ENCODE measurements around the gene TCF19.

TCF19 gene

GRCh38 chr6:31122791-31123706, 35.3 kb upstream of the TCF19 start:
- DNase-seq (ENCODE audit: extremely low read depth, low read depth), result no peak
- no peak for TF ChIP-seq CTCF (IDR thresholded peaks at IDR 0.05; ENCODE audit: low read depth, low read length, missing control alignments)
- no peak overlapping the region for H3K4me3 ChIP-seq (replicated peaks; ENCODE audit: low read depth, low read length)

DNA sequence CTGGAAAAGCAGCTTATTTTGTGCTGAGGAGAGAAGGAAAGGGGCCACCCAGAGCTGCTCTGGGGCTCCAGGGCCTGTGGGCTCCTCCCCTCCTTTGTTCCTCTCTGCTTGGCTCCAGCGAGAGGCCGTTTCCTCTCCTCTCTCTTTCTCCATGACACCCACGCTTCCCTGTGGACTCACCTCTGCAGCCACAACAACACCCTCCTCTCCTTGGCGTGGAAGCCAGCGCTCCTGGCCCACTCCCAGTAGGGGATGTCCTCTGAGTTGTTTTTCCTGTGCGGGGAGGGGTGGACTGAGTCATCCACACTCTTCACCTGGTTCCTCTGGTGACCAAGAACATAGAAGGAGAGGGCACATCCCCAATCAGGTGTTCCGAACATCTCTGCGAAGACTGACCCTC, 33.2 kb upstream of the TCF19 start:
- H3K4me3 ChIP-seq (replicated peaks; ENCODE audit: low read depth, low read length), result no peak overlapping the region
- DNase-seq (ENCODE audit: extremely low read depth, low read depth), result no peak
- no peak for TF ChIP-seq CTCF (IDR thresholded peaks at IDR 0.05; ENCODE audit: low read depth, low read length, missing control alignments)

GRCh38 chr6:31125586-31126363, 32.6 kb upstream of the TCF19 start:
- H3K4me3 ChIP-seq (replicated peaks; ENCODE audit: low read depth, low read length), result no peak overlapping the region
- DNase-seq (ENCODE audit: extremely low read depth, low read depth), result no peak
- TF ChIP-seq CTCF (IDR thresholded peaks at IDR 0.05; ENCODE audit: low read depth, low read length, missing control alignments), result no peak

GRCh38 chr6:31126396-31127175, 31.8 kb upstream of the TCF19 start:
- no peak for DNase-seq (ENCODE audit: extremely low read depth, low read depth)
- no peak for TF ChIP-seq CTCF (IDR thresholded peaks at IDR 0.05; ENCODE audit: low read depth, low read length, missing control alignments)
- H3K4me3 ChIP-seq (replicated peaks; ENCODE audit: low read depth, low read length), result no peak overlapping the region

DNA sequence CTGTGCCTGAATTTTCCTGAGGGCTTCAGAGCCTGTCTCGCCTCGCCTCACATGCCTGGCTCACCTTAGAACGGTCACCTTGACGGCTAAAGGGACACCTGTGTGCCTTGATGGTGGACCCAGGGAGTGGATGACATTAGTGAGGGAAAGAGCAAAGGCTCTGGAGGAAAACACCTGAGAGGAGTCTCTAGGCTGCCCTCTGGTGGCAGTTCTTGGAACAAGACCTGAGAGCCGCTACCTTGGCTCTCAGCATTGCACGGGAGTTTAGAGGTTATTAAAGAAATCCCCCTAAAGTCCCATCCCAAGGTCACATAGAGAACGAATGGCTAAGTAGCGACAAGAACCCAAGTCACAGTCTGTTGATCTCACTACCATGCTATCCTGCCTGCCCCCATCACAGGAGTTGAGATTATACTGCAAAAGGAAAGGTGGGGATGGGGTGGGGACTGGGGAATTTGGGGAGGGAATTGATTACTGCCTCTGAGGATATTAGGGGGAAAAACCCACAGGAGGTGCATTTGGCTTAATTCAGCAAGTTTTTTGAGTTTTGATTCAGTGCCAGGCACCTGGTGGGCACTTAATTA, 30.2 kb upstream of the TCF19 start:
- H3K4me3 ChIP-seq (replicated peaks; ENCODE audit: low read depth, low read length), result no peak overlapping the region
- DNase-seq (ENCODE audit: extremely low read depth, low read depth), result no peak
- peak; percentile 89 for TF ChIP-seq CTCF (IDR thresholded peaks at IDR 0.05; ENCODE audit: low read depth, low read length, missing control alignments)

DNA sequence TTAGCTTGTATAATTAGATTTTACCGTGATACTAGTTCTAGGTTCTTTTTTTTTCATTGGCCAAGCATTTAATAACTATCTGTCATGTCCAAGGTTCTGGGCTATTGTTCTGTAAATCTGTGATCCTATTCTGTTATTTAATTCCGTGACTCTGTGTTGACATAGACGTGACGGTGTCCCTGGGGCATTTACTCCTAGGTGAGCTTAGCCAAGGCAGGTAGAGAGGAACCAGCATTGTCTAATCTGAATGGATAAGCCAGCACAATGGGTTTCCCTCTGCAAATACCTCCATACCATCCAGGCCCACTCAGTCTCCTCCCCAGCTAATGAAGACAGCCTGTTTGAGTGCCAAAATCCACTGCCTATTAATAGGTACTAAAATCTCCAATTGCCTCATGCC, 29.3 kb upstream of the TCF19 start:
- DNase-seq (ENCODE audit: extremely low read depth, low read depth), result no peak
- TF ChIP-seq CTCF (IDR thresholded peaks at IDR 0.05; ENCODE audit: low read depth, low read length, missing control alignments), result no peak

More for the DNA sequence above, 29.3 kb upstream of the TCF19 start:
- H3K4me3 ChIP-seq (replicated peaks; ENCODE audit: low read depth, low read length), result no peak overlapping the region
